Measurements from ENCODE around the gene NSG1. TPM values are rescaled to one million over a fixed set of nuclear protein-coding genes. Genes with fewer than 3 reads are reported as not detected.

NSG1 gene
- total RNA-seq, 1 experiment from 2014 or later = not detected

DNA sequence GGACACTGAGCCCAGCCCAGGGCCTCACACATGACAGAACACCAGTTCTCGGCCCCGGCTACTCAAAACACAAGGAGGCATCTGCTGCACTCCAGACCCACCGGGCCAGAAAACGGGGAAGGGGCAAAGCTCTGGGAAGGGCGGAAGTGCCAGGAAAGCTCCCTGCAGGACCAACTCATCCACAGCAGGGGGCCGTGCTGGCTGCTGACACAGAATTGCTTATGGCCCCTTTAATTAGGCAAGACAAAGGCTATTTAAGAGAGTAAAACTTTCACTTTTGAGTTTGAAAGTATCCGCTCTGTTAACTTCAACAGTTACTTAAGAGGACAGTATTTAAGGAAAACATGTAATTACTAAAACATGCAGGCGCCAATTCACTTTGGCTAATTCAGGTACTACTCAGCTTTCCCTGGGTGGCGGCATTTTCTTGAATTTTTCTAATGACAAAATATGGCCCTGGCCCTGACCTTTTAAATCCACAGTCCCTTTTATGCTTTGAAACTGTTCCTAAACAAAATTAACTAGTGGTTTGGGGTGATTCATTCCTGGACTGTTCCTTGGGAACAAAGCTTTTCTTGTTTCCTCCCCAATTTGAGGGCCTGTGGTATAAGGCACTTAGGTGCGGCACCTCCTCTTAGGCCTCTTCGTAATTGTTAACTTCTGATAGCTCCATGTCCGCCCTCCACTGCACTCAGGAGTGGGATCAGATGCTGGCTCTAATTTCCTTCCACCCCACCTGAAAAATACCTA lies 40.4 kb downstream of the NSG1 start:
- H3K4me1 ChIP-seq (replicated peaks; ENCODE audit: insufficient read depth) = no peaks in the 10 kb centered on the region
- H3F3A ChIP-seq (ENCODE audit: insufficient read depth, low read depth) = no peaks in the 10 kb centered on the region
- no peaks in the 10 kb centered on the region for H4K20me1 ChIP-seq (ENCODE audit: insufficient read depth)
- no peak overlapping the region for H2AFZ ChIP-seq
- H3K4me3 ChIP-seq = no peak overlapping the region
- no TSS peak for BruUV-seq (replicated peaks)
- H3K9me3 ChIP-seq (ENCODE audit: insufficient read depth, low read depth) = no peaks in the 10 kb centered on the region
- no peak overlapping the region for H3K27ac ChIP-seq
- H3K79me2 ChIP-seq (ENCODE audit: low read depth) = no peaks in the 10 kb centered on the region
- intact Hi-C loops (cut with micrococcal nuclease; ENCODE audit: unreplicated experiment) = no loop called here
- no peaks in the 10 kb centered on the region for H3K27me3 ChIP-seq (ENCODE audit: insufficient read depth, low read depth)
- no peak for DNase-seq
- CTCF ChIA-PET = no interaction called here
- POLR2A ChIA-PET (ENCODE audit: unreplicated experiment) = no interaction called here
- no peak overlapping the region for H3K4me2 ChIP-seq
- no peaks in the 10 kb centered on the region for H3K9me2 ChIP-seq (ENCODE audit: insufficient read depth)
- H3K36me3 ChIP-seq (ENCODE audit: low read depth) = no peaks in the 10 kb centered on the region
- TF ChIP-seq CTCF (conservative IDR thresholded peaks at IDR 0.05) = no peak
- no peak for TF ChIP-seq EZH2 (IDR thresholded peaks at IDR 0.05; ENCODE audit: low read depth)

DNA sequence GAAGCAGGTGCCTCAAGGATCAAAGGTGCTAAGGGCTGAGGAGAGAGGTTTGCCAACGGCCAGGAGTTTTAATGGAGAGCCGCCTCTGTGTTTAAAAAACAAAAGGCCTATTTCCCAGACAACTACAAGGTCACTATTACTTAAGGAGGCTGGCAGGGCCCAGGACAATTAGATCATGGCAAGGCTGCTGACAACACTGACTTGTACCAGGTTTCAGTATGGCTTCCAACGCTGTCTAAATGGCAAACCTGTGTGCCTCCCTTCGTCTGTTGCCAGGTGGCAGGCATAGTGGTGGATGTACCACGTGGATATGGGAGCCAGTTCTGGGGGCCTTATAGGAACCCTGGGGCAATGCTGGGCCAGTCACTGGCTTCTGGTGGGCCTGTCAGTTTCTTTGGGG lies 41.0 kb downstream of the NSG1 start:
- no peak overlapping the region for H2AFZ ChIP-seq
- no peaks in the 10 kb centered on the region for H3K27me3 ChIP-seq (ENCODE audit: insufficient read depth, low read depth)
- BruUV-seq (replicated peaks) = no TSS peak
- no peaks in the 10 kb centered on the region for H3K79me2 ChIP-seq (ENCODE audit: low read depth)
- no peak for DNase-seq
- no peaks in the 10 kb centered on the region for H3F3A ChIP-seq (ENCODE audit: insufficient read depth, low read depth)
- intact Hi-C loops (cut with micrococcal nuclease; ENCODE audit: unreplicated experiment) = no loop called here
- no peaks in the 10 kb centered on the region for H3K4me1 ChIP-seq (replicated peaks; ENCODE audit: insufficient read depth)
- no peaks in the 10 kb centered on the region for H3K9me3 ChIP-seq (ENCODE audit: insufficient read depth, low read depth)
- TF ChIP-seq EZH2 (IDR thresholded peaks at IDR 0.05; ENCODE audit: low read depth) = no peak
- no peaks in the 10 kb centered on the region for H3K36me3 ChIP-seq (ENCODE audit: low read depth)
- H3K27ac ChIP-seq = no peak overlapping the region
- no peak overlapping the region for H3K4me2 ChIP-seq
- no peaks in the 10 kb centered on the region for H3K9me2 ChIP-seq (ENCODE audit: insufficient read depth)
- H3K4me3 ChIP-seq = no peak overlapping the region
- ChIA-PET POLR2A (ENCODE audit: unreplicated experiment) (no interaction called here), CTCF (no interaction called here)
- no peaks in the 10 kb centered on the region for H4K20me1 ChIP-seq (ENCODE audit: insufficient read depth)

DNA sequence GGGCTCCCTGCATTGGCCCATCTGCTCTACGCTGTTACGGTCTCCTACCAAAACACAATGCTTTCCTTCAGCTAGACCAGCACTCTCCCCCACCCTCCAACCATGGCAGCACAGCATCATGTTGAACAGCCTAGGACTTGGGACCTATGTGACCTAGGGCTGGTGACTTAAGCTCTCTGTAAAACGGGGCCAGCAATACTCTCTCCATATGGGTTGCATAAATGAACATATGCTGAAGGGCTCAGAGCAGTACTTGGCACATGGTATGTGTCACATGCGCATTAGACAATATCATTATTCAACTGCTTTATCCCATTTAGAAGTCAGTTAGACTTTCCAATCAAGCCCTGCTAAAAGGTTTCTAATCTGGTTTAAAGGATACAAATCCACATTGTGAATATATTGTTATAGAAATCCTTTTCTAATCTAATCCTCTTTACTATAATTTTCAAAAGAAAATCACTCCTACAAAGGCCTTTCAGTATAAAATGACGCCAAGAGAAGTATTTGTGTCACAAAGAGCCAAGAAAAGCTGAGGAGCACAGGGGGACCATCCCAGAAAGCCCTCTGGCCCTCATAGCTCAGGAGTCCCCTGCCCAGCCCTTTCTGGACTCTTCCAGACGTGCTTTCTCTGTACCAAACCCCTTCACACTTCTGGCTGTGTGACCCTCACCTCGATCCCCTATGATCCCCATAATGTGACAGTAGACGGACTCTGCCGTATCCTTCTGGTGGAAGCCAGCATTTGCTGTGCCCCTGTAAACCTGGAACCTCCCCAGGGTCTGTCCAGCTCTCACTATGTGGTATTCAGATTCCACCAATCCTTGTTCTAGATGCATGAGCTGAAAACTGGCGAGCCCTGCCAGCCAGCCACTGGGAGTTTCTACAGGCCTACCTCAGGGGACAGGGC lies 42.3 kb downstream of the NSG1 start:
- POLR2A ChIA-PET (ENCODE audit: unreplicated experiment) = no interaction called here
- H3K36me3 ChIP-seq (ENCODE audit: low read depth) = no peaks in the 10 kb centered on the region
- no peak overlapping the region for H3K4me2 ChIP-seq
- H3K4me3 ChIP-seq = no peak overlapping the region
- H3K4me1 ChIP-seq (replicated peaks; ENCODE audit: insufficient read depth) = no peaks in the 10 kb centered on the region
- no peaks in the 10 kb centered on the region for H3K79me2 ChIP-seq (ENCODE audit: low read depth)
- TF ChIP-seq EZH2 (IDR thresholded peaks at IDR 0.05; ENCODE audit: low read depth) (no peak), CTCF (conservative IDR thresholded peaks at IDR 0.05) (no peak)
- no peak overlapping the region for H3K27ac ChIP-seq
- no peak for DNase-seq
- CTCF ChIA-PET = no interaction called here
- no peaks in the 10 kb centered on the region for H3F3A ChIP-seq (ENCODE audit: insufficient read depth, low read depth)
- H3K27me3 ChIP-seq (ENCODE audit: insufficient read depth, low read depth) = no peaks in the 10 kb centered on the region
- no TSS peak for BruUV-seq (replicated peaks)
- H2AFZ ChIP-seq = no peak overlapping the region
- intact Hi-C loops (cut with micrococcal nuclease; ENCODE audit: unreplicated experiment) = no loop called here
- H3K9me3 ChIP-seq (ENCODE audit: insufficient read depth, low read depth) = no peaks in the 10 kb centered on the region
- H3K9me2 ChIP-seq (ENCODE audit: insufficient read depth) = no peaks in the 10 kb centered on the region
- H4K20me1 ChIP-seq (ENCODE audit: insufficient read depth) = no peaks in the 10 kb centered on the region
